GM18870 (cell line): ENCODE measurements around the gene KLHL29.

Experiments
- ATAC-seq: cut with Tn5 transposase; IDR thresholded peaks from one replicate; pipeline ENCODE4 v1.9.1; 2021; ENCODE audit warnings: moderate library complexity; ENCODE audit not compliant: unreplicated experiment

KLHL29 gene

DNA sequence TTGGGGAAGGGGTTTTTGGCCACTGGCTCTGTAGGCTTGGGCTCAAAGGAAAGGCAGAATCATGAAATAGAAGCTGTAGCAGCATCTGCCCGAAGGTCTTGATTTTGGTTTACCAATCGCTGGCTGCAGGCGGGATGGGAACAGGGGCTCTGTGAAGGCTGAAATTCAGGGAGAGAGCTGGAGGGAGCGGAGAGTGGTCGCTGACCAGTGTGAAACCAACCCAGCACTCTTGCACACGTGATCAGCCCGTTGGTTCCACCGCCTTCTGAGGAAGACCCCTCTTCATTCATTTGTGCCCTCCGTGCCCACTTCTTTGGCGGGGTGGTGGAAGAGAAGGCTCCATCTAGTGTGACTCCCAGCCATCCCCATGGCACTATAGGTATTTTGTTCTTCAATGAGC, 82.6 kb downstream of the KLHL29 start:
- ATAC-seq: no peak

DNA sequence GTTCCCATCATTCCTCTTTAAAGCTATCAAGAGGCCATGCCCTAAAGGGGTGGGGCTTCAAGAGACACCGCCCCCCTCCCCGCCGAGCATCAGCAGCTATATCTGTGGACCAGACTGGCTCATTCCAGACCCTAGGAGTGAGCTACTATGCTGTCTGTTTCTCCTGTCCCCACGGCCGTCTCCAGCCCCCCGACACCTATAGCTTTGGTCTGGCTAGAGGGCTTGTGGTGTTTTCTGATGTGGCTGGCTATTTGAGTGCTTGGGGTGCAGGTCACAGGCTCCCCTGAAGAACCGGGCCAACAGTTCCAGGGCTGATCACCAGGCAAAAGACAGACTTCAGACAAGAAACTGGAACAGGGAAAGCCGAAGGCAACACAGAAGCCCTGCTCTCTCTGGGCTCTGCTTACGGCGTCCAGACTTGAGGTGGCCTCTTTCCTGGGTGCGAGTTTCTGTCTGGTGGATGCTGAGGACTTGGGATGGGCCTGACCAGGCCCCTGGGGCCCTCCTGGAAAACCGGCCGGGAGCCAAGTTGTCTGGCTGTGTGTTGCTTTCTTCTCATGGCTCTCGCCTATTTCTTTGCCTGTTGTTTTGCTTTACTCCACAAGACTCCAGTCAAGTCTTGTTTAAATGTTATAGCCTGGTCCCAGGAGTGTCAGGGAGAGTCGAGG, 83.6 kb downstream of the KLHL29 start:
- ATAC-seq: no peak

DNA sequence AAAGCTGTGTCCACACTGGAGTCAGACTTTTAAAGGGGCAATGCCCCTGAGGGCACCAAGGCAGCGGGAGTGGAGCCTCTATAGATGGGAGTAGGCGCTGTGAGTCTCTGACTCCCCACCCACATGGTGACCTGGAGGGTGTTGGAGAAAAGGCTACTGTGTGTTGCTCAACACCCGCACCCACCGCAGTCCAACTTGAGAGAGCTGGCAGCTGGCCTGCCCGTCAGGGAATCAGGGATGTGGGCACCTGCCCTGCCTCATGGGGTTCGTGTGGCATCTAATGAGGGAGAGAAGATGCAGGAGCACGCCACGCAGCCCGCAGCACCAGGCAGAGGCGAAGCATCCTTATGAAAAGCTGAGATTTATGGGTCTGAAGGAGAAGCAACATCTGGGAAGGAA, 84.2 kb downstream of the KLHL29 start:
- ATAC-seq: no peak

DNA sequence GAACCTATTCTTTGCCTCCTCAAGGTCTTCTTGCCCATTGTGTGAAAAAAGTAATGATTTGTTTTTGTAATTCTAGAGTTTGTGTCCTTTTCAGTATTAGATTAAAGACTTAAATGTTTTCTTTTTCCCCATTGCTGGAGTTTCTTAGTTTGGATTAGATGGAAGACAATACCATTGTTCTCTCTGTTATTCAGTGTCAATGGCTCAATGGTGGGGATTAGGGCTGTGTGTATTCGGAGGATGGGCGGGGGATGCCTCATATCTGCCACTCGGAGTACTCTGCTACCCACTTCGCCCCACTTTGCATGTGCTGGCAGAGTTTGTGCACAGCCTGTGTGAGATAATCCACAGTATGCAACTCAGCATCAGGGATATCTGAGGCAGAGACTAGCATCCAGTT, 90.1 kb downstream of the KLHL29 start:
- no peak for ATAC-seq

DNA sequence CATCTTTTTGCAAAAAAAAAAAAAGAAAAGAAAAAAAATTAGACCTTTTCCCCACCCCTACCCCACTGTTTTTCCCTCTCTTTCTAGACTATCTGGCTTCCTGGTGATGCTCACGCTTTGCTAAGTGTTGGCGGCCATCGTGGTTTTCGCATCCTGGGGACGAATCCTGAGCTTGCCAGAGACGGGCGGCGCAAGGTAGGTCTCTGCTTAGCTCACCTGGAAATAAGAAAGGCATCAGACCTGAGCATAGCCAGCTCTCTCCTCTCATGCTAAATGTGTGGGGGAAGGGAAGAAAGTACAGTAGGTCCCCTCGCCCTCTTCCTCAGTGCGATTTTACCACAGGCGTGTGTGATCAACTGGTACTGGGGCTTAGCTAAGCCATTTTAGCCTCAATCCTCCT, 90.5 kb downstream of the KLHL29 start:
- ATAC-seq: no peak

DNA sequence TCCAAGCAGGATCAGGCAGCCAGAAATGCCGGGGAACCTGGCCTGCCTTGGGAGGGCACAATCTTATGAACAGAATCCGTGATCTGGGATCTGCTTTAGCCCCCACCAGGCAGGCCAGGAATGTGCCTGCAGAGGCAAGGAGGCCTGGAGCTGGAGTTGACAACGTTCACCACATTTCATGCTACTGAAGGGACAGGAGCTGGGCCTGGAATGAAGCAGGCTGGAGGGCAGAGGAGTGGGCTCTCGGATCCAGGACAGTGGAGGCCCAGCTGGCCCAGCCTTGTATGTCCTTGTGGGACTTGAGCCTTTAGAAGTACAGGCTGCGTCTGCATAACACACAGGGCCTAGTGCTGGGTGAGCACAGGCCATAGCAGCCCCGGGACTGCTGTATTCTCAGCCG, 91.8 kb downstream of the KLHL29 start:
- ATAC-seq: no peak

DNA sequence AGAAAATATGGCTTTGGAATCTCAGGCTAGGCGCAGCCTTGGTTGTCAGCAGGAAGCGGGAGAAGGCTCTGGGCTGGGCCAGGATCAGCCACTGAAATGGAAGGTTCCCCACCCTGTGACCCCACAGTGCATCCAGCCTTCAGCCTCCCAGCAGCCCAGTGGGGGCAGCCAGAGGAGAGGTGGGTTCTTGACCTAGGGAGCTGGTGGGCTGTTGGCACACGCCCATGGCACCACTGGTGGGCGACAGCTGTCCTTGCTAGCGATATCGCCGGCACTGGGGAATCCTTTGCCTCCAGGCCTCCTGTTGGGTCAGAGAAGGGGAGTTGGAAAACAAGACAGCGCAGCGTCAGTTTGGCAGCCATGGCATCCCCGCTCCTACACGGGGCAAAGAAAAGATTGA, 92.4 kb downstream of the KLHL29 start:
- no peak for ATAC-seq

DNA sequence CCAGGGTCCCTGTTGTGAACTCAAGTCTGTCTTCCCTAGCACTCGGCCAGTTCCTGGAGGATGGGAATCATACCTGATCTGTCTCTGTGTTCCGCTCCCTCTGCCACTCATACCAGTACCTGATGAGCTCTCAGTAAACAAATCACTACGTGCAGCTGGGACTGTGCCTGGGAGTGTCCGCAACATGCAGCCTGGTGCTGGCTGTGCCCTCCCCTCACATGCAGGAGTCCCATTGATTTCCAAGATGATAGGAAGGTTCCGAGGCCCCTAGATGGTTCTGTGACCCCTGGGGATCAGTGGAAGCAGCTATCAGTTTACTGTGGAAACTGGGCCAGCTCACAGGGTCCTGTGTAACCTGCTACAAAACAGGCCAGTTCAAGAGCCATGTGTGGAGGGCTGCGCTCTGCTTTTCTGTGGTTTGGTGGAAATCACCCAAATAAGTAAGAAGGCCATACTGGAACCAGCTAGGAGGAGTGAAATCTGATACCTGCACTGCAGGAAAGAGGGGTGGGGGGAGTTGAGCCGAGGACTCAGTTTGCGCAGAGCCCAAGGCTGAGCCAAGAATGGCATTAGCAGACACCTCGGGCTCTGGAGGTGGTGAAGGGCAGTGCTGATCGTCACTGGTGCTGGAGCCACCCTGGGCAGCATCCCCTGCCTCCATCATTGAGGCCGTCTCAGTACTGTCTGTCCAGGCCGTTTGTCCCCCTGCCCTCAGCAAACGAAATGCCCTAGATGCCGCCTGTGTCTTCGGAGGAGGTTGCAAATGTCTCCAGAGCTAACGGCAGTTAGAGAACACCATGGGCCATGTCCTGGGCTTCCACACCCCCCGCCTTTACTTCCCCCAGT, 93.3 kb downstream of the KLHL29 start:
- ATAC-seq: no peak

DNA sequence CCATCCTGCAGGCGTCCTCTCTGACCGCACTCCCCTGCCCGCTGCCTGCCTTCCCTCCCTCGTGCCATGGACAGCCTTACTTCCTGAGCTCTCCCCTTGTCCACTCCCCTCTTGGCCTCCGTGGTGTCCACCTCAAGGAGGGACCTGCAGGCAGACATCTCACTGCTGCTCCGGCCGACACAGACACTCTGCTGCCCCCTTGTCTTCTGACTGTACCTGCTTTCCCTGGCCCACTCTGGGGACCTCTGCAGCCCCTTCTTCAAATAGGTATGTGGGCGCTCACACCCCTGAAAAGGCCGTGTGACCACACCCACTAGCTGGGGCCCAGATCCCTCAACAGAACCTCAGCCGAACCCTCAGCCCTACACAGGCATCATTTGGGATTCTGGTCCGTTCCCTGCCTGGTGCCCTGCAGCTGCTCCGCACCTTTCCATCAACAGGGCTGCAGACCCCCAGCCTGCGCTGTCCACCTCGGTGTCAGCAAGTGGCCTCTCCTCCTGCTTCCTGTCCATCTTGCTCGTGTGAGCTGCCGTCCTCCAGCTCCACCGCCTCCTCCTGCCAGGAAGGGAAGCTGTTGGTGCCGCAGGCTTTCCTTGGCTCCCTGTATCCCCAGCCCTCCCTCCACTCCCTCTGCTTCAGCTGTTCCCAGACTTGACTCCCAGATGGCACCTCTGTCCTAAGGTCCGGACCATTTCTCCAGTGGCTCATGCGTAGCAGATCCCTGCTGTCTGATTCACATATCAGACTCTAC, 94.1 kb downstream of the KLHL29 start:
- ATAC-seq: no peak

DNA sequence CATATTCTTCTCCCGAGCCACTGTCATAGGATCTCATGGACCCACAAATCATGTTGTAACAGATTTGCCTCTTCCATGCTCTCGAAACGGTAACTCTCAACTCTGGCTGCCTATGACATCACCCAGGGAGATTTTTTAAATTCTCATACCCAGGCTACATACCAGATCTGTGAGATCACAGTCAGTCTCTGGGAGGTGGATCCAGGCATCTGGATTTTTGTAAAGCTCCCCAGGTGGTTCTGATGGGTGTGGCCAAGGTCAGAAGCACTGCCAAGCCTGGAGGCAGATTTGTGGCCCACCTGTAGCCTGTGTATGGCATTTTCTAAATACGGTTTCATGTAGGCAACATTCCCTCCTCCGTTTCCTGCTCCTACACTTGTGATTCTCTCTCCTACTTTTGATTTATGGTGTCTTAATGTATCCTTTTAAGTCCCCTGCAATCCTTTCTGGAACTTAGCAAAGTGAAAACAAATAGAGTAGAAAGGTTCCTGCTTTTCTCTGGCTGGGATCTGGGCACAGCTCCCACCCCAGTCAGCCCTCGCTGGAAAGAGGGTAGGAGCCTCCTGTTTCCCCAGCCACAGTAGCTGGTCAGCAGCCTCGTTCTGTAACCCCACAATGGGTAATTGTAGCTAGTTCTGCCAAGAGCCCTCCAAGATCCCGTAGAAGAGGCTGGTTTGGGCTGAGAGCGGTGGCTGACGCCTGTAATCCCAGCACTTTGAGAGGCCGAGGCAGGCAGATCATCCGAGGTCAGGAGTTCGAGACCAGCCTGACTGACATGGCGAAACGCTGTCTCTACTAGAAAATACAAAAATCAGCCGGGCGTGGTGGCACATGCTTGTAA, 96.2 kb downstream of the KLHL29 start:
- no peak for ATAC-seq

DNA sequence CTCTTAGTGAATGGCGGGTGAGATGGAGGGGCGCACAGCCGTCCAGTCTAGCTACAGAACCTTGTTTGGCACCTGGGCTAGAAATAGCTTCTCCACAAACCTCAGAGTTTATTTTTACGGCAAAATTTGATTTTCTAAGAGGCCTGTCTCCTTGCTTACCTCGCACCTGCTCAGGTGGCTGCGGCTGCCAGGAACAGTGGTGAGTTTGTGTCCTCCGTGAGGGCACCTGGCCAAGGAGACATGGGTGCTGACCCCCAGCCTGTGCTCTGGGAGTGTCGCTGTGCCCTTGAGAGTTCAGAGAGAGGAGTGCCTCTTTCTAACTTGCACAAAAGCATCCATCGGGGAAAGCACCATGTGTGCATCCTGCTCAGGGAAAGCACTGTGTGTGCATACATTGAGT, 97.2 kb downstream of the KLHL29 start:
- no peak for ATAC-seq

DNA sequence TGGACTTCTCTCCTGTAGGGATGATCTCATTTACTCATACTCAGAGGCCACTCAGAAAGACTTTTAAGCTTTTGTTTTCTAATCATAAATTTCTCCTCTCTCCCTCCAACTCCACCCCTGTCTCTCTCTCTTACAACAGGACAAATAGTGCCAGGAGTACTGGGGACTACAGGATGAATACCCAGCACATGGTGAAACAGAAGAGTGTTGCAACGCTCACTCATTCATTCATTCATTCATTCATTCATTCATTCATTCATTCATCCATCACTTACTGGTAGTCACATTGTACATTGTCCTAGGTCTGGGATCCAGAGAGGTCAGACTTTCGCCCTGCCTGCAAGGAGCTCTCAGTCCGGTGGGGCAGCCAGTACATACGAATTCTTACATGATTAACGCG, 97.6 kb downstream of the KLHL29 start:
- no peak for ATAC-seq

DNA sequence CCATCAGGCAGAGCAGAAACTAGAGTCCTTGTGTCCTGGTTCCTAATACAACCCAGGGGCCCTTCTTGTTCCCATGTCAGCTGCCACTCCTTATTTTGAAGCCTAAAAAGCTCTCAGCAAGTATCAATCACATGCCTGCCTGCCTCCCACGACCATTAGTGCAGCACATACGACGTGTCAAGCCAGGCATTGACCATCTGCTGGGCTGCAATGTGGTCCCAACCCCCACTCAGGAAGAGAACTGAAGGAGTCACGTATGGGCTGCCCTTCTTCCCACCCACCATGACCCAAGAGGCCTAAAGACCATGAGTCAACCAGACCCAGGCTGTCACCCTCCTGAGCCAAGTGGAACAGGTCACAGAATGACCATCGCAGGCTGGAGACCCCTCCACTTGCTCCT, 98.8 kb downstream of the KLHL29 start:
- no peak for ATAC-seq

DNA sequence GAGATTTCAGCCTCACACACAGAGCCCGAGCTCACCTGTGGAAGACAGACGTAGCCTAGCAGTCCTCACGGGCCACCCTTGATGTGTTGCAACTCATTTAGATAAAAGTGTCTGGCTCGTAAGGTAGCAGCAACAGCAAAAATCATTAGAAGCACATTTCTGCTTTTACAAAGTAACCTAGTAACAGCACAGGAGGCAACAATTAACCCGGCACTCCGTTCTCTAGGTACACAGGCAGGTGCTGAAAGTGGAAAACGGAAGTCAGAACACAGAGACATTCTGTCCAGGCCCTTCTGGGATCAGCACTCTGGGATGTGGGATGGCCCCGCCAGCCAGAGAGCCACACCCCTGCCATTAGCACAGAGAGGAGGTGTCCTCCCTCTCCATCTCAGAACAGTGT, 99.3 kb downstream of the KLHL29 start:
- no peak for ATAC-seq

DNA sequence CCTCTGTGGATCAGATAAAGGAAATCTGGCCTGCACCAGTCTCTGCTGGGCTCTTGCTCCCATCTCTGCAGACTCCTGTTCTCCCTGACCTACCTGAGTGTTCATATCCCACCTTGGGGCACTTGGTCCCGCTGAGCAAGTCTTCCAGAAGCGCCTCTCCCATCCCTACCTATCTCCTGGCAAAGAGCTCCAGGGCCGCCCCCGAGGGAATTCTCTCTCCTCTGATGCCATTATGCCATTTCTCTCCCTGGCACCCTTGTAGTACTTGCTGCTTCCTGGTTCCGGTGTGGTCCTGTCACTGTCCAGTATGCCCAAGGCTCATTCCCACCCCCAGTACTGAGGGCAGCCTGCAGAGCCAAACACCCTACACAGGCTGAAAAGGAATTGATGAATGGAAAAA, 99.8 kb downstream of the KLHL29 start:
- ATAC-seq: no peak

DNA sequence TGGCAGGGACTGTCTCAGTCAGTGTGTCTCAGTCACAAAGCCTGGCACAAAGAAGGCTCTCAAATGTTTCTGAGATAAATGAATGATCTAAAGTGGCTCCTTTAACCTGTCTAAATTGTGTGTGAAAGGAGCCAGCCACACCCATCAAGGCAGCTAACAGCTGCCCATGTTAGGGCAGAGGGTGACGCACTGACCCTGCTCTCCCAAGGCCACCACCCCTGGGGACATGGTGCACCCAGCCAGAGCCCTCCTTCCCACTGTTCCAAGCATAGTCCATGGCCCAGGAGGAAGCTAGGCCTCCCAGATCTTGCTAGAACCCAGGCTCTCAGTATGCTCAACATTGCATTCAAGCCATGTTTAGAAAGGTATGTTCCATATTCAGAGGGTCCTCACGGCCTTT, 100.3 kb downstream of the KLHL29 start:
- no peak for ATAC-seq

DNA sequence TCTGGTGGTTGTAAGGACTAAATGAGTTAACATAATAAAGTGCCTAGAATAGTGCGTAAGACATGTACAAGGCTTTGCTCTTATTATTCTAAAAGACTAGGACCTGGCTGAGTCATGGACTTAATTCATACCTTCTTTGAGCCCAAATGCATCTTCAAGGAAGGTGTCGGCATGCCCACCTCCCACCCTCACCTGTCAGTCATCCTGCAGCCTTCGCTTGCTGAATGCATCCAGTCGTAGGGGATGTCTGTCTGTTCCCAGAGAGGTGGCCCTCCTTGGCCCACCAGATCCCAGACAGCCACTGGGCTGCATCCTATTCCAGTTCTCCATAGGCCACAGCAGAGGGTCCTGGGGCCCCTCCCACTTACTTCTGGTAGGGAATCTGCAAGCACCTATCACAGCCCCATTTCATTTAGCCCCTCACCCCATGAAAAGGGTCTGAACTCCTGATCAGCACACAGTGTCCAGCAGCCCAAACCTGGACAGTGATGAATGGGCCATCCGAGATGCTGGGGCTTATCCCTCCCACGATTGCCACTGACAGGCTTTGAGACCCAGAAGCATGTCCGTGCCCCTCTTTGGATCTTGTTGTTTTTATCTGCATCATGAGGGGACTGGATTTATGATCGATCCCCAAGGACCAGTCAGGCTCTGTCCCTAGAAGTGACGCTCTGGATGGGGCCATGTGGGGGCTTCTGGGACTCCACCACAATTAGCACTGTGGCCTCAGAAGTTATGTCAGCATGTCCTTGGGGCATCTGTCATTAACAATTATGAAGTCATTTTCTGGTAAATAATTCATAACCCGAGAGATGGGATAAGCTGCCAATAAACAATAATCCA, 101.1 kb downstream of the KLHL29 start:
- ATAC-seq: no peak

DNA sequence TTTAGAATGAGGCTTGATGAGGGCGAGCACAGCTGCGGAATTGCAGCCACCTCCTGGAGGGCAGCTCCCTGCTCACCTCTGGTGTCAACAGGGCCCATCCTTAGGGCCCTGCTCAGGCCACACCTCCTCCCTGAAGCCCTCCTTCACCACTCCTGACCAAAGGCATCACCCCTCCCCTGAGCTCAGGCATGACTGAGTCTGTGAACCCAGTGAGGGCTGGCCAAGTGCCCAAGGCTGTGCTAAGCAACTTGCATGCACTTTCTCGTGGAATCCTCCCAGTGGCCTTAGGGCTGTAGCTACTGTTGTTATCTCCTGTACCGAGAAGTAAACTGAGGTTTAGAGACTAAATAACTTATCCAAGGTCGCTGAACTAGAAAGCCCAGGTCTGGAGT, 101.7 kb downstream of the KLHL29 start:
- no peak for ATAC-seq

DNA sequence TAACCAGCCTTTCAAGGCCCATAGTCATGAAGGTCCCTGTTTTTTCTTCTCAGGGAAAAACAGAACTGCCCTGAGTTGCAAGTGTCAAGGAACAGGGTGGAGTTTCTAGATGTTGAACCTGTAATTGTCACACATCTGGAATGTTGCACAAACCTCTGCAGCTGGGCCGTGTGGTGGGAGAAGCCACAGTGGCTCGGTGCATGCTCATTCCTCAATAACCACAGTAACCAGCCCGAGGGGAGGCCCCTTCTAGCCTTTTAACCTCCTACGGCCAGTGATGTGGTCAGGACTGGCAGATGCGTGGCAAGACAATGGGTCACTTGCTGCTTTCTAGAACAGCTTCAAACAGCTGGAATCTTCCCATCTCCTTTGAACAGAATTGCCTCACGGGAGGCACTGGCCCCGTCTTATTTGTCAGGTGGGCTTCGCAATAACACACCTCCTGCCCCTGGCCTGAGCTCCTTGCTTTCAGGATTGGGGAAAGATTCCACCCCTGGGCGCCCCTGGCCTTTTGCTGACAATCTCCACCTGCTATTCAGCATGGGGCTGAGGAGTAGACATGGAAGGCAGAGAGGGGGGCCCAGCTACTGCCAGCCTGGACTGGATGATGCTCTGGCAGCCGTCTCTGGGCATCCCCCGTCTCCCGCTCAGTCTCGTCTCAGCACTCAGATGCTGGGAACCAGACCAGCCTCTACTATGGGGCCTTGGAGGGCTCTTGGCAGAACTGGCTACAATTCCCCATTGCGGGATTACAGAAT, 102.9 kb downstream of the KLHL29 start:
- no peak for ATAC-seq
